Keratinocyte (primary cell): ENCODE results near the gene SAV1. TPM values are rescaled to one million over a fixed set of nuclear protein-coding genes. Genes with fewer than 3 reads are reported as not detected.

Experiments
- DNase-seq: peaks from one replicate; pipeline ENCODE4 v3.0.0-alpha.2; 2011; ENCODE audit warnings: low read depth, missing footprints, low spot score
- FAIRE-seq: peaks from 2 replicates; lab custom pipeline; 2011; peaks lifted over from hg19 to GRCh38; lab: Jason Lieb, UNC
- H2AFZ ChIP-seq: 2 replicates; pipeline ENCODE4 v1.6.0; 2012; ENCODE audit warnings: low read length, control low read depth, inconsistent platforms; ENCODE audit not compliant: control insufficient read depth
- H3K27ac ChIP-seq: 2 replicates; pipeline ENCODE4 v1.5.1; 2011; ENCODE audit warnings: low read length; ENCODE audit not compliant: control insufficient read depth, insufficient read depth
- H3K27me3 ChIP-seq: 3 replicates; pipeline ENCODE4 v1.6.0; 2011; ENCODE audit warnings: low read length; ENCODE audit not compliant: control insufficient read depth, insufficient read depth; ENCODE audit errors: extremely low read depth
- H3K36me3 ChIP-seq, 2 experiments: 2 replicates in 1 of 2; 3 replicates in 1 of 2; pipeline ENCODE4 v1.5.1; 2011; ENCODE audit warnings: low read length in 2 of 2, mild to moderate bottlenecking in 1 of 2; ENCODE audit not compliant: control insufficient read depth in 2 of 2, insufficient read depth in 2 of 2; ENCODE audit errors: extremely low read depth in 1 of 2
- H3K4me1 ChIP-seq: 3 replicates; pipeline ENCODE4 v1.5.1; 2011; ENCODE audit warnings: low read length; ENCODE audit not compliant: control insufficient read depth, insufficient read depth; ENCODE audit errors: extremely low read depth
- H3K4me2 ChIP-seq: 3 replicates; pipeline ENCODE4 v1.6.0; 2011; ENCODE audit warnings: low read depth, low read length; ENCODE audit not compliant: control insufficient read depth, insufficient read depth; ENCODE audit errors: extremely low read depth
- H3K4me3 ChIP-seq, 3 experiments: fragments of 200-600 bp in 1 of 3; sonication (generic) in 1 of 3; 2 replicates in 2 of 3; 3 replicates in 1 of 3; pipeline ENCODE4 v1.5.1; 2011 to 2016; ENCODE audit warnings: low read length in 3 of 3, mild to moderate bottlenecking in 3 of 3, control low read depth in 2 of 3, inconsistent platforms in 1 of 3, low read depth in 1 of 3, mixed read lengths in 1 of 3, mixed run types in 1 of 3, moderate library complexity in 1 of 3; ENCODE audit not compliant: control insufficient read depth in 2 of 3, insufficient read depth in 2 of 3; ENCODE audit errors: extremely low read depth in 1 of 3
- H3K79me2 ChIP-seq: 2 replicates; pipeline ENCODE4 v1.6.0; 2012; ENCODE audit warnings: low read length; ENCODE audit not compliant: control insufficient read depth, insufficient read depth
- H3K9ac ChIP-seq: 3 replicates; pipeline ENCODE4 v1.6.0; 2011; ENCODE audit warnings: low read length; ENCODE audit not compliant: control insufficient read depth, insufficient read depth; ENCODE audit errors: extremely low read depth
- H3K9me1 ChIP-seq: 3 replicates; pipeline ENCODE4 v1.6.0; 2011; ENCODE audit warnings: low read length; ENCODE audit not compliant: control insufficient read depth, insufficient read depth; ENCODE audit errors: extremely low read depth
- H3K9me3 ChIP-seq: 2 replicates; pipeline ENCODE4 v1.5.1; 2012; ENCODE audit warnings: low read depth, low read length; ENCODE audit not compliant: control insufficient read depth
- H4K20me1 ChIP-seq: 3 replicates; pipeline ENCODE4 v1.6.0; 2011; ENCODE audit warnings: low read length; ENCODE audit not compliant: control insufficient read depth, insufficient read depth; ENCODE audit errors: extremely low read depth
- CTCF ChIP-seq, 3 experiments: IDR thresholded peaks in 1 of 3; conservative IDR thresholded peaks in 1 of 3; optimal IDR thresholded peaks in 1 of 3; 2 replicates in 2 of 3; 3 replicates in 1 of 3; pipeline versions ENCODE3 to v1.5.1; 2011; ENCODE audit warnings: low read length in 3 of 3, mild to moderate bottlenecking in 3 of 3, moderate library complexity in 2 of 3, control low read depth in 1 of 3, inconsistent platforms in 1 of 3; ENCODE audit not compliant: insufficient read depth in 2 of 3; ENCODE audit errors: extremely low read depth in 1 of 3
- EZH2 ChIP-seq: IDR thresholded peaks from one replicate; pipeline ENCODE4 v1.6.1; 2012; ENCODE audit warnings: inconsistent platforms, mild to moderate bottlenecking, low read length, moderate library complexity
- dilution Hi-C: fragments of 300-500 bp; cut with MboI; formaldehyde crosslinking; loops from one replicate; pipeline ENCODE4 v1.7.0; 2020; ENCODE audit warnings: low sequenced_read_pairs; ENCODE audit not compliant: extremely low pct_ligation_motif_present
- polyA plus RNA-seq, 5 experiments: library from polyadenylated mRNA; depleted of rRNA in 3 of 5; stranded (reverse) in 3 of 5; stranded (forward) in 1 of 5; unstranded in 1 of 5; fragments of >200 nt; gene quantifications; 1 replicate in 1 of 5; 2 replicates in 3 of 5; 3 replicates in 1 of 5; pipeline versions ENCODE4 v1.2.1 to v1.2.3, GENCODE V29; 2011 to 2012; ENCODE audit warnings: missing spikeins in 2 of 5, low read depth in 1 of 5, low replicate concordance in 1 of 5

SAV1 gene
- polyA plus RNA-seq, 1 donor (not counting 4 experiments of a cell fraction or from before 2014, with no cell fraction given): 26.0 TPM

GRCh38 chr14:50599700-50600444 lies 68.2 kb downstream of the SAV1 start:
- TF ChIP-seq EZH2 (no peak), CTCF (optimal IDR thresholded peaks at IDR 0.05 in 1 of 3, IDR thresholded peaks at IDR 0.05 in 1 of 3, conservative IDR thresholded peaks at IDR 0.05 in 1 of 3; ENCODE audit: extremely low read depth in 1 of 3, insufficient read depth in 2 of 3, low read length in 3 of 3) (peak in 2 of 3 experiments; percentile 15 to 40)
- Histone ChIP-seq H3K79me2 (no peaks in the 10 kb centered on the region), H3K9me1 (no peaks in the 10 kb centered on the region), H3K4me3 (no peak overlapping the region), H2AFZ (no peak overlapping the region), H4K20me1 (no peaks in the 10 kb centered on the region), H3K36me3 (no peaks in the 10 kb centered on the region), H3K27me3 (no peaks in the 10 kb centered on the region), H3K27ac (peak overlapping the region; percentile 54), H3K4me2 (peak overlapping the region; percentile 63), H3K9ac (no peak overlapping the region), H3K4me1 (peaks cover 26% of the 10 kb centered on the region), H3K9me3 (no peaks in the 10 kb centered on the region)
- dilution Hi-C loops: no loop called here
- DNase-seq: peak; percentile 17
- peak; percentile 71 for FAIRE-seq

- Histone ChIP-seq H3K9me1 (no peaks in the 10 kb centered on the region), H3K4me3 (no peak overlapping the region), H4K20me1 (no peaks in the 10 kb centered on the region), H3K79me2 (no peaks in the 10 kb centered on the region), H3K9me3 (no peaks in the 10 kb centered on the region), H3K9ac (no peak overlapping the region), H3K4me2 (no peak overlapping the region), H3K4me1 (peaks cover 26% of the 10 kb centered on the region), H3K36me3 (no peaks in the 10 kb centered on the region), H3K27me3 (no peaks in the 10 kb centered on the region), H2AFZ (no peak overlapping the region), H3K27ac (no peak overlapping the region)
- FAIRE-seq (no peak), DNase-seq (no peak)
- TF ChIP-seq EZH2: no peak
- no peak for TF ChIP-seq CTCF (optimal IDR thresholded peaks at IDR 0.05 in 1 of 3, IDR thresholded peaks at IDR 0.05 in 1 of 3, conservative IDR thresholded peaks at IDR 0.05 in 1 of 3; ENCODE audit: extremely low read depth in 1 of 3, insufficient read depth in 2 of 3, low read length in 3 of 3)
- dilution Hi-C loops: no loop called here
These were observed 69.3 kb downstream of the SAV1 start for GRCh38 chr14:50598765-50599164.
